Stimulated activated CD8-positive, alpha-beta memory T cell treated with anti-CD3 and anti-CD28 coated beads, Interleukin-12 subunit alpha, Interleukin-12 subunit beta, amount 100 ng/mL, for 24 hours (primary cell): ENCODE data around the gene LENG9.

Experiments
- DNase-seq: peaks from one replicate; pipeline ENCODE4 v3.0.0-alpha.2; 2020; ENCODE audit errors: extremely low read depth

Gene LENG9

GRCh38 chr19:54421521-54421920, 42.1 kb downstream of the LENG9 start:
- no peak for DNase-seq

GRCh38 chr19:54421169-54421516, 42.4 kb downstream of the LENG9 start:
- DNase-seq = no peak

DNA sequence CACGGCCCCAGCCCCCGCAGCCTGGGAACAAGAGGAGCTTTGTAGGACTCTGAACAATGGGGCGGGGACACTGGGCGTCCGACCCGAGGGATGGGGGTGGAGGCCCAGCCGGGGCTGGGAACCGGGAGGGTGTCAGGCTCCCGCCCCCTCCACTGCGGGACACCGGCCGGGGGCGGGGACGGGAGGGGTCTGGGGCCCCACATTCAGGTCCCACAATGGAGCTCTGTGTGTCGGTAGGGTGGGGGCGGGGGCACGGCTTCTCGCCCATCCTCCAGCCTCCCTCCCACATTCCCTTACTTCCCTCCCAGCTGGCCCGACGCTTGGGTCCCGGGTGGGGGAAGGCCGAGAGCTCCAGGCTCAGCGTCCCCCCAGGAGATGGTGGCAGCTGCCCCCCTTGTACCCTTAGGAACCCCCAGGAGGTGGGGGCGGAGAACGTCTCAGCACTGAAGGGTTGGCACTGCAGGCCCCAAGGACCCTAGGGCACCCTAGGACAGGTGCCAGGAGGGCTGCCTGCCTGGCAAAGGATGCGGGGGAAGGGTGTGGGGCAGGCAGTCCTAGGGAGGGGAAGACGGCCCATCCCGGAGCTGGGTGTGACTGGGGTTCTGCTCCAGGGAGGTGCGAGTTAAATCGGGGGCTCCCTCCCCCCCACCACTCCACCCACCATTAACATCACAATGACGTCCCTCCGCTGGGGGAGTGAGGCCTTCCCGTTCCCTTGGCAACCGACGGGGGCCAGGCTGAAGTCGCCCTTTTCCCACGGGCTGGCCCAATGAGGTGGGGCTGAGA, 43.0 kb downstream of the LENG9 start:
- DNase-seq = no peak

- no peak for DNase-seq
Measured at GRCh38 chr19:54420068-54420382, 43.6 kb downstream of the LENG9 start.

DNA sequence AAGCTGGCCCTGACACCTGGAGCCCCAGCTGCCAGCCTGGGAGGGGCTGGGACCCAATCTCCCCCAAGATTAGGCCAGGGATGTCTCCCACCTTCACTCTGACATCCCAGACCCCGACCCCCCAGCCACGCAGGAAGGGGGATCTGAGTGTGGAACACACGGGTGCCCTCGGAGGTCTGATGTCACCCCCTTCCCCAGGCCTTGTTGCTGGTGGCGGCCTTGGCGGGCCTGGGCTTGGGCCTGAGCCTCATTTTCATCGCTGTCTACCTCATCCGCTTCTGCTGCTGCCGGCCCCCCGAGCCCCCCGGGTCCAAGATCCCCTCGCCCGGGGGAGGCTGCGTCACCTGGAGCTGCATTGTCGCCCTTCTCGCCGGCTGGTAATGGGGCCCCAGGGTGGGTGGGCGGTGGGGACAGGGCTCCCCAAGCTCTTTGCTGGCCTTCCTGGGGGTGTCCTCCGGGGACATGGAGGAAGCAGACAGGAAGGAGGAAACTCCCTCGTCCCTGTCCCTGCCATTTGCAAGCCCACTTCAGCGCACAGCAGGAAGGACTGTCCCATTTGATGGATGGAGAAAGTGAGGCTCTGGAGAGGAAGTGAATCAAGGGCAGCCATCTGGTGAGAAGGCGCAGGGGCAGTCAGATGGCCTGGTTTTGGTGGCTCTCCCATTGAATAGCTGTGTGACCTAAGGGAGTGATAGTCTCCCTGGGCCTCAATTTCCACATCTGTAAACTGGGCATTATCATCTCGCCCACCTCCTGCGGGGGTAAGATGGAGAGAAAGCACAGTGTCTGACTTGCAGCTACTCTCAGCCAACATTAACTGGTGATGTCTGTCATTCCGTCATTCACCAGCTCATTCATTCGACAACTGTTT, 44.4 kb downstream of the LENG9 start:
- DNase-seq = no peak

- DNase-seq = no peak
Measured at GRCh38 chr19:54418030-54418929, 45.3 kb downstream of the LENG9 start.

- DNase-seq = no peak
Measured at GRCh38 chr19:54416695-54417491, 46.7 kb downstream of the LENG9 start.

DNA sequence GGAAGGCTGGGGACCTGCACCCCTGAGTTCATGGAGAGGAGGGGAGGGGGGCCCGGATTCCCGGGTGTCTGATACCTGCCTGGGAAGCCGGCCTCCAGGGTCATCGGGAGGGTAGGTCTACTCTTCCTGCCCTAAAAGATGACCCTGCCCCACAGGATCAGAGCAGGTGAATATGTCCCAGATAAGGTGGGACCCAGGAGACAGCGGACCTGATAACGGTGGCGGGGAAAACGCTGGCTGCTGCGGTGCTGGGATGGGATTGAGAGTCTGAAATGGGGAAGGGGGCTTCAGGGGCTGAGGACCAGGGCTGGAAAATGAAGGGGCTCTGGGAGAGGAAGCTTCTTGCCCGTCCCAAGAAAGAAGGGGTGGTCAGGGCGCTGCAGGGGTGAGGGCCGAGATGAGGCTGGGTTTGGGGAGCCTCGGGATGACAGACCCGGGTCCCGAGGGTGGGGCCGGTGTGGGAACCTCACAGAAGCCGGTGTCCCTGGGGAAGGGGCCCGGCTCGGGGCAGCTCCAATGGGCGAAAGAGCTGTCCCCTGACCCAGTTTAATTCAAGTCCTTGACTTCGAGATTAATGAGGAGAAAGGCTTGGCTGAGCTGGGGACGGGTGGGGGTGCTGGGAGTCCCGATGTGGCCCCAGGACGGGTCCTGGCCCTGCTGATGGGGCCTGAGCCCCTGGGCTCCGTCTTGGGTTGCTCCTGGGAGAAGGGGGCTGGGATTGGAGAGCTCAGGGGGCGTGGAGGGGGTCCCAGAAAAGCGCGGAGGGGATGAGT, 47.5 kb downstream of the LENG9 start:
- DNase-seq = no peak

DNA sequence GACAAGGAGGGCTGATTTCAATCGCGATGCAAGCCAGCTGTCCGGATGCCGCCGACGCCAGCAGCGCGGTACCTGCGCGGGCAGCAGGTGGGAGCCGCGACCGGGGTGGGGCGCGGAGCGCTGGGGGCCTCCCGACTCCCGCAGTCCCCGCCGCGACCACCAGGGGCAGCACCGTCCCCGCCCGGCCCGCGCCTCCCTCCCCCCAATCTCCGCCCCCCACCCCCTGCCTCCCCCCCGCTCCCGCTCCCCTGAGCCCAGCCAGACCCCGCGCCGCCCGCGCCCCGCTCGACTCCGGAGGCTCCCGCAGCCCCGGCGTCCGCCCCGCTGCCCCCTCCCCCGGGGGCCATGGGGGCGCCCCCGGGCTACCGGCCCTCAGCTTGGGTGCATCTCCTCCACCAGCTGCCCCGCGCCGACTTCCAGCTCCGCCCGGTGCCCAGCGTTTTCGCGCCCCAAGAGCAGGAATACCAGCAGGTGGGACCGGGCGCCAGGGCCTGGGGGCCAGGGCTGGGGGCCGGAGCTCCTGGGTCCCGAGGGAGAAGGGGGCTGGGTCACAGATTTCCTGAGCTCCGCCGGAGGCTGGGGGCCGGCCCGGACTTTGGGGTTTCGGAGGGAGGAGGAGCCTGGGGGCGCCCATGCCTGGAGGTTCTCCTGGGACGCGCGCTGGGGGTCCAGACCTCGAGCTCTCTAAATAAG, 48.2 kb downstream of the LENG9 start, which contains the start of gene TTYH1:
TTYH1 (plus strand) TSS at position 257 of the 693 bp plus-strand sequence; CDS start at position 346, 89 bp downstream.
- DNase-seq = no peak

- no peak for DNase-seq
Measured at GRCh38 chr19:54414156-54414555, 49.4 kb downstream of the LENG9 start.

DNA sequence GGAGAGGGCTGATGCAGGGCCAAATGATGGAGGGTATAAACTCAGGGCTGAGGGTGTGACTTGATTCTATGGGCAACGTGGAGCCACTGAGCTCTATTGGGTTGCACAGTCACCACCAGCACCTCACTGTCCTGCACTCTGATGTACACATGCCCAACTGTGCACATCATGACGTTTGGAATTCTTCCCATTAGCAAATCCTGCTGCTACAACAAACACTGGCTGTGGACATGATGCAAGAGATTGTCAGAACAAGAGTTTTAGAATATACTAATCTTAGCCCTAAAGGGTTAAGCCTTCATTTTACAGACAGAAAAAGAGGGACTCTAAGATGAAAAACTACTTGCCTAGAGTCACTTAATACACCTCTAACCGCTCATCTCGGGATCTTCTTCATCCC, 50.7 kb downstream of the LENG9 start:
- no peak for DNase-seq
